Adrenal gland (tissue), 5 donors: ENCODE results near the gene LAMA4.

Source experiments
- POLR2A ChIP-seq, 2 donors: fragments of 450-650 bp; IDR thresholded peaks; one replicate each; pipeline ENCODE4 v1.6.1; 2017; ENCODE audit warnings: antibody characterized with exemption in 2 of 2, mild to moderate bottlenecking in 2 of 2, moderate library complexity in 1 of 2
- TF ChIP-seq, protein P1 (sequence below), 6 experiments: fragments of 450-650 bp in 4 of 6; fragments of 200-600 bp in 2 of 6; sonication (generic) in 1 of 6; IDR thresholded peaks; 1 replicate in 5 of 6; 2 replicates in 1 of 6; pipeline versions ENCODE4 v1.5.1 to v1.8.0; 2016 to 2021; ENCODE audit warnings: antibody characterized with exemption in 6 of 6, mild to moderate bottlenecking in 2 of 6, moderate library complexity in 1 of 6
- donor health status: DM: no; HTN: no; CAD: no.

DNA sequence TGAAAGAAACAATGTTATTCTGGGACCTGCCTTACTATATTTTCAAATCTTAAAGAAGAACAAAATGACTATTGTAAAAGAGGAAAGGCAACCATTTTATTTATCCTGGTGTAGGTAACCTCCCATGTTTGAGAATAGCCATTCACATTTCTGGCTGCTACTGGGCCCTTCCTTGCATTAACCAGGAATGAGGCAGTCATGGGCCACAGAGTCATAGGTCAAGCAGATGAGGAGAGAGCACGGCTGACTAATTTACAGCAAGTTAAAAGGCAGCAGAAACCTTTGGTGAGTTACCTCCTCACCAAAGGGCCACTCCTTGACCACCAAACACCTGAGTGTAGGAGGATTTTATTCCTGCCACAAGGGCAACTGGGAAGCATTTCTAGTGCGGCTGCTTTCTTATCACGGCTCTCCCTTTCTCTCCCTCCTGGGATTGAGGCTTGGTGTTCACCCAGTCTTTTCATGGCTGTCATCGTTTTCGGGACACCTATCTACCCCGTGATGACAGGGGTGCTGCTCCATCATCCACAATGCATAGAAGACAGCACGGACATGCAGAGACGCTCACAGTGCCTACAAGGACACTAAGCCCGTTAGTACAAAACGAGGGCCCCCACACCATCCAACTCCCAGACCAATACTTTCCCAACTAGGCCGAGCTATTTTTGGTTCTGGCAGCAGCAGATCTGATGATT, 4.4 kb upstream of the LAMA4 start:
- TF ChIP-seq, protein P1, sequence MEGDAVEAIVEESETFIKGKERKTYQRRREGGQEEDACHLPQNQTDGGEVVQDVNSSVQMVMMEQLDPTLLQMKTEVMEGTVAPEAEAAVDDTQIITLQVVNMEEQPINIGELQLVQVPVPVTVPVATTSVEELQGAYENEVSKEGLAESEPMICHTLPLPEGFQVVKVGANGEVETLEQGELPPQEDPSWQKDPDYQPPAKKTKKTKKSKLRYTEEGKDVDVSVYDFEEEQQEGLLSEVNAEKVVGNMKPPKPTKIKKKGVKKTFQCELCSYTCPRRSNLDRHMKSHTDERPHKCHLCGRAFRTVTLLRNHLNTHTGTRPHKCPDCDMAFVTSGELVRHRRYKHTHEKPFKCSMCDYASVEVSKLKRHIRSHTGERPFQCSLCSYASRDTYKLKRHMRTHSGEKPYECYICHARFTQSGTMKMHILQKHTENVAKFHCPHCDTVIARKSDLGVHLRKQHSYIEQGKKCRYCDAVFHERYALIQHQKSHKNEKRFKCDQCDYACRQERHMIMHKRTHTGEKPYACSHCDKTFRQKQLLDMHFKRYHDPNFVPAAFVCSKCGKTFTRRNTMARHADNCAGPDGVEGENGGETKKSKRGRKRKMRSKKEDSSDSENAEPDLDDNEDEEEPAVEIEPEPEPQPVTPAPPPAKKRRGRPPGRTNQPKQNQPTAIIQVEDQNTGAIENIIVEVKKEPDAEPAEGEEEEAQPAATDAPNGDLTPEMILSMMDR (IDR thresholded peaks at IDR 0.05), result no peak
- no peak for TF ChIP-seq POLR2A (IDR thresholded peaks at IDR 0.05)
